SK-N-SH (cell line): ENCODE measurements around the gene MPPED2. TPM values are rescaled to one million over a fixed set of nuclear protein-coding genes. Genes with fewer than 3 reads are reported as not detected.

Experiments used
- CTCF ChIA-PET: fragments of 300-600, 350-600 bp; formaldehyde crosslinking; extraction: SDS; loops from one replicate; lab custom pipeline; 2021; lab: Yijun Ruan, JAX
- POLR2A ChIA-PET: fragments of 350-600 bp; sonication (Branson Sonifier 250); formaldehyde crosslinking; extraction: SDS; loops from one replicate; lab custom pipeline; 2020; ENCODE audit warnings: antibody characterized with exemption, inconsistent platforms; lab: Yijun Ruan, JAX
- DNase-seq: peaks from one replicate; pipeline ENCODE4 v3.0.0; 2012
- H2AFZ ChIP-seq: fragments of 200-600 bp; sonication (generic); 2 replicates; pipeline ENCODE4 v1.8.1; 2016; ENCODE audit warnings: antibody characterized with exemption, mild to moderate bottlenecking, low read depth
- H3F3A ChIP-seq: fragments of 200-600 bp; sonication (generic); replicated peaks from 2 replicates; pipeline ENCODE3; 2016; ENCODE audit warnings: antibody characterized with exemption, mild to moderate bottlenecking; ENCODE audit not compliant: insufficient read depth
- H3K27ac ChIP-seq, 2 experiments: fragments of 200-500 bp in 1 of 2; fragments of 200-600 bp in 1 of 2; sonication (Bioruptor generic) in 1 of 2; sonication (generic), shearing (Covaris generic) in 1 of 2; 2 replicates each; pipeline versions ENCODE4 v1.5.1 to v1.6.1; 2014 to 2016; ENCODE audit warnings: low read depth in 2 of 2, inconsistent platforms in 1 of 2, low read length in 1 of 2, mild to moderate bottlenecking in 1 of 2, mixed read lengths in 1 of 2
- H3K27me3 ChIP-seq: fragments of 200-600 bp; sonication (generic), shearing (Covaris generic); 2 replicates; pipeline ENCODE4 v1.6.1; 2016; ENCODE audit warnings: mixed run types; ENCODE audit not compliant: insufficient read depth
- H3K36me3 ChIP-seq, 2 experiments: fragments of 200-500 bp in 1 of 2; fragments of 200-600 bp in 1 of 2; sonication (Bioruptor generic) in 1 of 2; sonication (generic) in 1 of 2; replicated peaks in 1 of 2; 2 replicates each; pipeline versions ENCODE3 to v1.5.1; 2014 to 2016; ENCODE audit warnings: low read length in 1 of 2, mild to moderate bottlenecking in 1 of 2; ENCODE audit not compliant: insufficient read depth in 2 of 2, control insufficient read depth in 1 of 2
- H3K4me1 ChIP-seq, 2 experiments: fragments of 200-500 bp in 1 of 2; fragments of 200-600 bp in 1 of 2; sonication (Bioruptor generic) in 1 of 2; sonication (generic), shearing (Covaris generic) in 1 of 2; 2 replicates each; pipeline versions ENCODE4 v1.5.1 to v1.6.1; 2014 to 2016; ENCODE audit warnings: low read depth in 1 of 2, low read length in 1 of 2, mixed run types in 1 of 2; ENCODE audit not compliant: insufficient read depth in 2 of 2, control insufficient read depth in 1 of 2
- H3K4me2 ChIP-seq: fragments of 200-600 bp; sonication (generic), shearing (Covaris generic); 2 replicates; pipeline ENCODE4 v1.6.1; 2017; ENCODE audit warnings: mixed run types
- H3K4me3 ChIP-seq, 2 experiments: fragments of 200-500 bp in 1 of 2; fragments of 200-600 bp in 1 of 2; sonication (Bioruptor generic) in 1 of 2; sonication (generic), shearing (Covaris generic) in 1 of 2; 2 replicates each; pipeline versions ENCODE4 v1.5.1 to v1.8.1; 2014 to 2016; ENCODE audit warnings: low read depth in 2 of 2, inconsistent platforms in 1 of 2, low read length in 1 of 2, mild to moderate bottlenecking in 1 of 2, mixed read lengths in 1 of 2, moderate library complexity in 1 of 2
- H3K79me2 ChIP-seq: fragments of 200-600 bp; sonication (generic); 2 replicates; pipeline ENCODE4 v1.8.1; 2017; ENCODE audit warnings: mild to moderate bottlenecking; ENCODE audit not compliant: insufficient read depth
- H3K9ac ChIP-seq: fragments of 200-600 bp; sonication (generic); 2 replicates; pipeline ENCODE4 v1.6.1; 2017; ENCODE audit warnings: mixed run types
- H3K9me2 ChIP-seq: fragments of 200-600 bp; sonication (generic); 2 replicates; pipeline ENCODE4 v1.6.1; 2017; ENCODE audit warnings: mixed run types
- H3K9me3 ChIP-seq: fragments of 200-600 bp; sonication (generic); 2 replicates; pipeline ENCODE4 v1.6.1; 2017; ENCODE audit warnings: mixed run types, mild to moderate bottlenecking, moderate library complexity
- H4K20me1 ChIP-seq: fragments of 200-600 bp; sonication (generic); 2 replicates; pipeline ENCODE4 v1.6.1; 2017; ENCODE audit warnings: mild to moderate bottlenecking, mixed run types; ENCODE audit not compliant: insufficient read depth
- CHD2 ChIP-seq: fragments of 150-350 bp; IDR thresholded peaks from 2 replicates; pipeline ENCODE4 v1.6.1; 2018; ENCODE audit warnings: low read length; ENCODE audit not compliant: partially characterized antibody
- EP300 ChIP-seq, 2 experiments: IDR thresholded peaks; 2 replicates each; pipeline versions ENCODE4 v1.4.0 to v1.6.1; 2012; ENCODE audit warnings: borderline replicate concordance in 1 of 2, low read depth in 1 of 2, low read length in 1 of 2
- EZH2phosphoT487 ChIP-seq: fragments of 200-600 bp; sonication (generic); IDR thresholded peaks from 2 replicates; pipeline ENCODE4 v1.6.1; 2017; ENCODE audit warnings: low read depth, mixed run types, mild to moderate bottlenecking, antibody characterized with exemption, moderate library complexity, borderline replicate concordance
- FOSL2 ChIP-seq: IDR thresholded peaks from 2 replicates; pipeline ENCODE4 v1.4.0; 2012; ENCODE audit warnings: low read depth, mild to moderate bottlenecking, moderate library complexity, borderline replicate concordance
- FOXJ3 ChIP-seq: sonication (generic); formaldehyde crosslinking; IDR thresholded peaks from 2 replicates; pipeline ENCODE4 v1.5.1; 2020; ENCODE audit warnings: mild to moderate bottlenecking, missing genetic modification reagents
- FOXM1 ChIP-seq: IDR thresholded peaks from 2 replicates; pipeline ENCODE4 v1.4.0; 2012; ENCODE audit warnings: low read depth, mild to moderate bottlenecking
- GABPA ChIP-seq: IDR thresholded peaks from 2 replicates; pipeline ENCODE4 v1.4.0; 2012; ENCODE audit warnings: low read depth, mild to moderate bottlenecking
- GATA2 ChIP-seq: sonication (generic); formaldehyde crosslinking; IDR thresholded peaks from 2 replicates; pipeline ENCODE4 v1.5.0; 2020; ENCODE audit warnings: mild to moderate bottlenecking, missing genetic modification reagents
- MEF2A ChIP-seq: IDR thresholded peaks from 2 replicates; pipeline ENCODE4 v1.4.0; 2012; ENCODE audit warnings: low read depth, borderline replicate concordance
- NFIC ChIP-seq: IDR thresholded peaks from 2 replicates; pipeline ENCODE4 v1.4.0; 2012; ENCODE audit warnings: borderline replicate concordance
- NRF1 ChIP-seq: IDR thresholded peaks from 2 replicates; pipeline ENCODE4 v1.6.1; 2012; ENCODE audit warnings: low read depth, mild to moderate bottlenecking, low read length
- RAD21 ChIP-seq: IDR thresholded peaks from 2 replicates; pipeline ENCODE4 v1.6.1; 2012; ENCODE audit warnings: mild to moderate bottlenecking, low read length
- RCOR1 ChIP-seq: fragments of 150-350 bp; IDR thresholded peaks from 2 replicates; pipeline ENCODE4 v1.6.1; 2017; ENCODE audit warnings: antibody characterized with exemption, low read length
- RXRA ChIP-seq: IDR thresholded peaks from 2 replicates; pipeline ENCODE4 v1.4.0; 2012; ENCODE audit warnings: low read depth, mild to moderate bottlenecking, borderline replicate concordance
- SIN3A ChIP-seq: IDR thresholded peaks from 2 replicates; pipeline ENCODE4 v1.6.1; 2012; ENCODE audit warnings: low read depth, mild to moderate bottlenecking, low read length, moderate library complexity, borderline replicate concordance
- SMC3 ChIP-seq: IDR thresholded peaks from 2 replicates; pipeline ENCODE4 v1.6.1; 2012; ENCODE audit warnings: low read depth, low read length, improper control_type of control experiment
- TCF12 ChIP-seq: IDR thresholded peaks from 2 replicates; pipeline ENCODE4 v1.4.0; 2012
- TEAD4 ChIP-seq: IDR thresholded peaks from 2 replicates; pipeline ENCODE4 v1.4.0; 2012; ENCODE audit warnings: mild to moderate bottlenecking, borderline replicate concordance; ENCODE audit not compliant: insufficient read depth
- YY1 ChIP-seq: IDR thresholded peaks from 2 replicates; pipeline ENCODE4 v1.4.0; 2012; ENCODE audit warnings: low read depth, mild to moderate bottlenecking
- WGBS: methylation state at CpG from one replicate; pipeline ENCODE4 v1.1.6; 2017; ENCODE audit warnings: low lambda C conversion rate; 5-methylcytosine and 5-hydroxymethylcytosine counted together
- polyA plus RNA-seq, 3 experiments: library from polyadenylated mRNA; depleted of rRNA; stranded (reverse); fragments of >200 nt; gene quantifications; 2 replicates each; pipeline ENCODE4 v1.2.3, GENCODE V29; 2012
- TF ChIP-seq, protein P1 (sequence below): IDR thresholded peaks from 2 replicates; pipeline ENCODE4 v1.4.0; 2012; ENCODE audit warnings: low read depth, borderline replicate concordance
- TF ChIP-seq, protein P2 (sequence below): fragments of 200-600 bp; sonication (generic); IDR thresholded peaks from 2 replicates; pipeline ENCODE4 v1.6.1; 2017; ENCODE audit warnings: antibody characterized with exemption, mild to moderate bottlenecking, moderate library complexity
- TF ChIP-seq, protein P3 (sequence below): IDR thresholded peaks from 2 replicates; pipeline ENCODE4 v1.4.0; 2012; ENCODE audit warnings: low read depth, borderline replicate concordance

MPPED2 gene
- polyA plus RNA-seq, 1 of the 3 experiments (the other 2 are of a cell fraction): 0.05 TPM

DNA sequence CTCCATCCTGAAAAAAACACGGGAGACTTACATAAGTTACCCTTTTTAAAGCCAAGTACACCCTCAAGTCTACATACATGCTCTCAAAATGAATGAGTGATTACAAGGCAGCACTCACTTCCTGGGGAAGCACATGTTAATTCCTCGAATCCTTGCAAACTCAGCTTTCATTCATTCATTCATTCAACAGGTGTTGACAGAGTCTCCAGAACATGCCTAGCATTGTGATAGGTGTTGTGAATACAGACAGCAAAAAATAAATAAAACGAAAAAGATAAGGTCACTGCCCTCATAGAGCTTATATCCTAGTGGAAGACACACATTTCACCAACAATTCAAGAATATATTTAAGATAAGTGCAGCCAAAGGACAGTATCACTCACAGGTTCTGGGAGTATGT lies 19.7 kb downstream of the MPPED2 start:
- Histone ChIP-seq H3K27me3 (no peaks in the 10 kb centered on the region), H3K9ac (no peak overlapping the region), H3K27ac (no peak overlapping the region), H3K9me3 (no peaks in the 10 kb centered on the region), H3F3A (no peaks in the 10 kb centered on the region), H3K4me1 (peaks cover 2 to 41% of the 10 kb centered on the region in 2 experiments; a peak in 2 of 4 replicates), H4K20me1 (no peaks in the 10 kb centered on the region), H3K9me2 (no peaks in the 10 kb centered on the region), H3K4me2 (no peak overlapping the region), H2AFZ (no peak overlapping the region), H3K4me3 (no peak overlapping the region), H3K36me3 (no peaks in the 10 kb centered on the region), H3K79me2 (no peaks in the 10 kb centered on the region)
- TF ChIP-seq YY1 (no peak), RCOR1 (no peak), SMC3 (no peak), NRF1 (no peak), FOXJ3 (no peak), NFIC (no peak), MEF2A (no peak), GATA2 (CRISPR knock-in tag) (no peak), EZH2phosphoT487 (no peak), TEAD4 (no peak), RAD21 (no peak), EP300 (IDR thresholded peaks at IDR 0.05; ENCODE audit: borderline replicate concordance in 1 of 2, low read depth in 1 of 2, low read length in 1 of 2) (no peak), FOXM1 (no peak), FOSL2 (no peak), RXRA (no peak)
- TF ChIP-seq, protein P1, sequence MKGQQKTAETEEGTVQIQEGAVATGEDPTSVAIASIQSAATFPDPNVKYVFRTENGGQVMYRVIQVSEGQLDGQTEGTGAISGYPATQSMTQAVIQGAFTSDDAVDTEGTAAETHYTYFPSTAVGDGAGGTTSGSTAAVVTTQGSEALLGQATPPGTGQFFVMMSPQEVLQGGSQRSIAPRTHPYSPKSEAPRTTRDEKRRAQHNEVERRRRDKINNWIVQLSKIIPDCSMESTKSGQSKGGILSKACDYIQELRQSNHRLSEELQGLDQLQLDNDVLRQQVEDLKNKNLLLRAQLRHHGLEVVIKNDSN: no peak
- TF ChIP-seq, protein P2, sequence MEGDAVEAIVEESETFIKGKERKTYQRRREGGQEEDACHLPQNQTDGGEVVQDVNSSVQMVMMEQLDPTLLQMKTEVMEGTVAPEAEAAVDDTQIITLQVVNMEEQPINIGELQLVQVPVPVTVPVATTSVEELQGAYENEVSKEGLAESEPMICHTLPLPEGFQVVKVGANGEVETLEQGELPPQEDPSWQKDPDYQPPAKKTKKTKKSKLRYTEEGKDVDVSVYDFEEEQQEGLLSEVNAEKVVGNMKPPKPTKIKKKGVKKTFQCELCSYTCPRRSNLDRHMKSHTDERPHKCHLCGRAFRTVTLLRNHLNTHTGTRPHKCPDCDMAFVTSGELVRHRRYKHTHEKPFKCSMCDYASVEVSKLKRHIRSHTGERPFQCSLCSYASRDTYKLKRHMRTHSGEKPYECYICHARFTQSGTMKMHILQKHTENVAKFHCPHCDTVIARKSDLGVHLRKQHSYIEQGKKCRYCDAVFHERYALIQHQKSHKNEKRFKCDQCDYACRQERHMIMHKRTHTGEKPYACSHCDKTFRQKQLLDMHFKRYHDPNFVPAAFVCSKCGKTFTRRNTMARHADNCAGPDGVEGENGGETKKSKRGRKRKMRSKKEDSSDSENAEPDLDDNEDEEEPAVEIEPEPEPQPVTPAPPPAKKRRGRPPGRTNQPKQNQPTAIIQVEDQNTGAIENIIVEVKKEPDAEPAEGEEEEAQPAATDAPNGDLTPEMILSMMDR: no peak
- WGBS: 17% methylated on average over 3 of the region's 3 CpGs
- ChIA-PET CTCF (interaction anchor here (1.3 kb wide), 1 partner anchor 20 kb away, joined by 5 read pairs; the partner anchor contains the start of gene MPPED2), POLR2A (no interaction called here)
- DNase-seq: no peak

DNA sequence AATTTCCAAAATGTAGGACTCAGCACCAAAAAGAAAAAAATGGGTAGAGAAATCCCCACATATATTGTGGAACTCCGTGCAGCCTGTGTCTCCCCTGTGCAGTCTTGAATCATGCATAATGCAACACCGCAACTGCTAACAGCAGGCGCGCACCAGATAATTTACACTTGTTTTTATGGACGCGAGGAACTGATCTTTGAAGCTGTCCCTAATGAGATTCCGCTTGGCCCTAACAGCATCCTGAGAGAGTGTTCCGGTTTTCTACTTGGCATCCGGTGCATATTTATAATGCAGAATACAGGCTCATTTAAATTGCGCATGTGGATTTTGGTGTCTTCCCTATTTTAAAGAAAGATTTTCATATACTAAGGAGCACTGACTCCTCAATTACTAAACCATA lies 21.1 kb downstream of the MPPED2 start:
- H3K4me3 ChIP-seq: no peak overlapping the region
- H3F3A ChIP-seq: no peaks in the 10 kb centered on the region
- peaks cover 5 to 41% of the 10 kb centered on the region in 2 experiments; a peak in 2 of 4 replicates for H3K4me1 ChIP-seq
- H3K9me3 ChIP-seq: no peaks in the 10 kb centered on the region
- no peak overlapping the region for H3K27ac ChIP-seq
- WGBS: 75% methylated on average over 10 of the region's 10 CpGs
- CTCF ChIA-PET: no interaction called here
- DNase-seq: no peak
- POLR2A ChIA-PET: no interaction called here
- no peaks in the 10 kb centered on the region for H4K20me1 ChIP-seq
- H3K9me2 ChIP-seq: no peaks in the 10 kb centered on the region
- H3K9ac ChIP-seq: no peak overlapping the region
- H3K79me2 ChIP-seq: no peaks in the 10 kb centered on the region
- H3K4me2 ChIP-seq: no peak overlapping the region
- H3K36me3 ChIP-seq: no peaks in the 10 kb centered on the region
- no peak overlapping the region for H2AFZ ChIP-seq
- H3K27me3 ChIP-seq: no peaks in the 10 kb centered on the region
- TF ChIP-seq TEAD4 (no peak), GABPA (no peak), FOSL2 (no peak), NRF1 (no peak), FOXM1 (no peak), EZH2phosphoT487 (no peak), CHD2 (no peak), FOXJ3 (no peak), SMC3 (no peak), SIN3A (no peak), TCF12 (no peak), RAD21 (no peak)
- TF ChIP-seq, protein P3, sequence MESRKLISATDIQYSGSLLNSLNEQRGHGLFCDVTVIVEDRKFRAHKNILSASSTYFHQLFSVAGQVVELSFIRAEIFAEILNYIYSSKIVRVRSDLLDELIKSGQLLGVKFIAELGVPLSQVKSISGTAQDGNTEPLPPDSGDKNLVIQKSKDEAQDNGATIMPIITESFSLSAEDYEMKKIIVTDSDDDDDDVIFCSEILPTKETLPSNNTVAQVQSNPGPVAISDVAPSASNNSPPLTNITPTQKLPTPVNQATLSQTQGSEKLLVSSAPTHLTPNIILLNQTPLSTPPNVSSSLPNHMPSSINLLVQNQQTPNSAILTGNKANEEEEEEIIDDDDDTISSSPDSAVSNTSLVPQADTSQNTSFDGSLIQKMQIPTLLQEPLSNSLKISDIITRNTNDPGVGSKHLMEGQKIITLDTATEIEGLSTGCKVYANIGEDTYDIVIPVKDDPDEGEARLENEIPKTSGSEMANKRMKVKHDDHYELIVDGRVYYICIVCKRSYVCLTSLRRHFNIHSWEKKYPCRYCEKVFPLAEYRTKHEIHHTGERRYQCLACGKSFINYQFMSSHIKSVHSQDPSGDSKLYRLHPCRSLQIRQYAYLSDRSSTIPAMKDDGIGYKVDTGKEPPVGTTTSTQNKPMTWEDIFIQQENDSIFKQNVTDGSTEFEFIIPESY: no peak
- TF ChIP-seq, protein P2: no peak
